Thyroid gland (tissue), 4 donors: ENCODE measurements around the gene FUT3.

Experiments
- POLR2A ChIP-seq, 2 donors: fragments of 450-650 bp; IDR thresholded peaks; one replicate each; pipeline ENCODE4 v1.6.1; 2017; ENCODE audit warnings: antibody characterized with exemption in 2 of 2, mild to moderate bottlenecking in 2 of 2, moderate library complexity in 1 of 2
- TF ChIP-seq, protein P1 (sequence below), 6 experiments: fragments of 200-600 bp in 3 of 6; fragments of 450-650 bp in 3 of 6; sonication (generic) in 3 of 6; IDR thresholded peaks; one replicate each; pipeline ENCODE4 v1.5.1; 2016 to 2019; ENCODE audit warnings: antibody characterized with exemption in 6 of 6, mild to moderate bottlenecking in 2 of 6, inconsistent platforms in 1 of 6, moderate library complexity in 1 of 6

DNA sequence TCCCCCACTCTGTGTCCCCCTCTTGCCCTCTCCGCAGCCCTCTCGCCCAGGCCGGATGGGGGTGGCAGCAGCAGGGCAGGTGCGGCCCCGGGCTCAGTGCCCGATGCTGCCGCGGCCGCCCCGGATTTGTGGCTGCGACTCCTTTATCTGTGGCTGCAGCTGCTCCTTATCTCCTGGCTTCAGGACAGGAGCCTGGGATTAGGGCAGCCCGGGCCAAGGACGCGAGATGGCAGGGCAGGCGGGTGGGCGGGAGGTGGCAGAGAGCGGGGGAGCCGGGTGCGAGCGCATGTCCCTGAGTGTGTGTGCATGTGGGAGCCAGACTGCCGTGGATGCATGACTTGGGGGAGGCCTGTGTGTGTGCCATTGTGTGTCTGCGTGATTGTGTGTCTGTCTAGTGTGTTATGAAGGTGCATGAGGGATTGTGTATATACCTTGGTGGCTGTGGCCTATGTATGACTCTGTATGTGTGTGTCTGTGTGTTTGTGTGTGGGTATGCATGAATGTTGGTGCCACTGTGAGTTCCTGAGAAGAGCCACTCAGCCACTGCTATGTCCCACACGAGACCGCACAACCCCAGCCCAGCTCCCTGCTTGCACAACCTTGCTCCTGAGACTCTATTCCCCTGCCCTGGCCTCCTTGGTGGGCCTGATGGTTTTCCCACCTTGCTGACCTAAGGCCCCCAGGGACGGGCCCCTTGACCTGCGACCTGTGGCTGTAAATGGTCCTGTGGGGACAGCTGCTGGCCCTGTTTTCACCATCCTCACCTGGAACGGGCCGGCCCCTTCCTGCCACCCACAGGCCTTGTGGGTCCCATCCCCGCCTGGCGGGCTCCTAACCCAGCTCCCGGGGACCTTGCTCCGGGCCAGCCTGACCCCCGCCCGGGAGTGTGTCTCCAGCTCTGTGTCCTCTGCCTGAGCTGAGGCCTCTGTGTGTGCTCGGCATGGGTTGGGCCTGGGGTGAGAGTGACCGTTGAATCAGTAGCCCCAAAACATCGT, 51.7 kb downstream of the FUT3 start:
- TF ChIP-seq, protein P1, sequence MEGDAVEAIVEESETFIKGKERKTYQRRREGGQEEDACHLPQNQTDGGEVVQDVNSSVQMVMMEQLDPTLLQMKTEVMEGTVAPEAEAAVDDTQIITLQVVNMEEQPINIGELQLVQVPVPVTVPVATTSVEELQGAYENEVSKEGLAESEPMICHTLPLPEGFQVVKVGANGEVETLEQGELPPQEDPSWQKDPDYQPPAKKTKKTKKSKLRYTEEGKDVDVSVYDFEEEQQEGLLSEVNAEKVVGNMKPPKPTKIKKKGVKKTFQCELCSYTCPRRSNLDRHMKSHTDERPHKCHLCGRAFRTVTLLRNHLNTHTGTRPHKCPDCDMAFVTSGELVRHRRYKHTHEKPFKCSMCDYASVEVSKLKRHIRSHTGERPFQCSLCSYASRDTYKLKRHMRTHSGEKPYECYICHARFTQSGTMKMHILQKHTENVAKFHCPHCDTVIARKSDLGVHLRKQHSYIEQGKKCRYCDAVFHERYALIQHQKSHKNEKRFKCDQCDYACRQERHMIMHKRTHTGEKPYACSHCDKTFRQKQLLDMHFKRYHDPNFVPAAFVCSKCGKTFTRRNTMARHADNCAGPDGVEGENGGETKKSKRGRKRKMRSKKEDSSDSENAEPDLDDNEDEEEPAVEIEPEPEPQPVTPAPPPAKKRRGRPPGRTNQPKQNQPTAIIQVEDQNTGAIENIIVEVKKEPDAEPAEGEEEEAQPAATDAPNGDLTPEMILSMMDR (IDR thresholded peaks at IDR 0.05): no peak
- no peak for TF ChIP-seq POLR2A (IDR thresholded peaks at IDR 0.05)
